ENCODE measurements around the gene FOXK2.
"Not testable (repeated sequence)": the region's sequence is repeated elsewhere in the genome, so short reads cannot be mapped to it uniquely, and the experiment has no call there.

FOXK2 gene

DNA sequence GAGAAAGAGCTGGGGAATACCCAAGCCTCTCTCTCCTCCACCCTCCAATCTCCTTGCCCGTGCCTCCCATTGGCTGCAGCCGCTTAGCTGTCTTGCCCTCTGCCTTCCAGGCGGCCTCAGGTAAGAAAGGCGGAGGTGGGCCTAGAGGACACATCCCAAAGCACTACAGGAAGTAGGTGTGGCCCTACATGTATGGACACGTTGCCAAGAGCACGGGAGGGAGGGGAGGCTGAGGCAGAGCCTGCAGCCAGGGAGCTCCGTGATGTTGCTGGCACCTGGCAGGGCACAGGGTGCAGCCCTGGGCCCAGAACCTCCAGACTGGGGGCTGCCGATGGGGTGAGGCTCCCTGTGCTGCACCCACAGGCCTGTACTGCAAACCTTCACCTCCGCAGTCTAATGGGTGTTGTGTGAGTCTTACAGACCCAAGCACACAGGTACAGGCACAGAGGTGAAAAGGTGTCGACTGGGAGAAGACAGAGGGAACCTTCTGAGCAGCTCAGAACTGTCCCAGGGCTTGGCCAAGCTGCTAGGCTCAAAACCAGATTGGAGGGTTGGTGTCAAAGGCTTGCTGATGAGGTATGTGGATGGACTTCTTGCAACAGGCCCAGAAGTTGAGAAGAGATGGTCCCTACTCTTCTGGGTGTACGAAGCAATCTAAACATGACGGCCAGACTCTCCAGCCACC, 23.5 kb upstream of the FOXK2 start:
- no peak for DNase-seq (ENCODE audit: low spot score)

DNA sequence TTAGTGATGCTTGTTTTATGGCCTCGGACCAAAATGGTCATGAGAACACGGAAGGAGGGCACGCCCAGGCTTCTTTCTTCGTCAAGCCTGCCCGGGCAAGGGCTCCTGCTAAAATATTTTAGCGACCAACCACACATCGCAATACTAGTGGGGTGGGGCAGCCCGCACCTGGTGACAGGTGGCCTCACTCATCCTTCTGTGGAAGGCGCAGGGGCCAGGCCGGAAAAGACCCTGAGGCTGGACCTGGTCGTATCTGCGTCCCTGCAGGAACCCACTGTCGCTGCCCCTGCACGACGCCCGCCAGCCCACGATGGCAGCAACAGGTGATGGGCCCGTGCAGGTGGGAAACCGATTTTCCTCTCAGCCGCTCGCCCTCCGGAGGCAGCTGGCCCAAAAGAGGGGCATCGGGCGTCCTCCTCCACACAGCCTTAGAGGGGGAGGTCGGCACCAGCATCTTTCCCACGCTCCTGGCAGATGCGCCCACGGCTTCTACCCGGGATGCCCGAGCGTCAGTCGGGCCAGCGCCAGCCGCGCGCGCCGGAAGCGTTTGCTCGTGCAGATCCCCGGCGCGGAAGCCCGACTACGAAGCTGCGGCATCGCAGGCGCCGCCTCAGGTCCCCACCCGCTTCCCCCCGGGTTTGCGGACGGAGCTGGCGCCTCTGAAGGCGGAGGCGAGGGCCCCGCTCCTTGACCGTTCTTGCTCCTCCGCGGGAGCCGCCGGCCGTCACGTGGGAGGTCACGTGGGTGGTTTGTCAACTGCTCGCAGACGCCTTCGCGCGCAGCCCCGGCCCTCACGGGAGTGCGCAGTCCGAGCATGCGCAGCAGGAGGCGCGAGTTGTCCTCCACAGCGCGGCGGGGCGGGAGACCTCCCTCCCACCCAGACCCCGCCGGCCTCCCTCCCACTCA, 22.8 kb upstream of the FOXK2 start:
- peak; percentile 98 for DNase-seq (ENCODE audit: low spot score)

DNA sequence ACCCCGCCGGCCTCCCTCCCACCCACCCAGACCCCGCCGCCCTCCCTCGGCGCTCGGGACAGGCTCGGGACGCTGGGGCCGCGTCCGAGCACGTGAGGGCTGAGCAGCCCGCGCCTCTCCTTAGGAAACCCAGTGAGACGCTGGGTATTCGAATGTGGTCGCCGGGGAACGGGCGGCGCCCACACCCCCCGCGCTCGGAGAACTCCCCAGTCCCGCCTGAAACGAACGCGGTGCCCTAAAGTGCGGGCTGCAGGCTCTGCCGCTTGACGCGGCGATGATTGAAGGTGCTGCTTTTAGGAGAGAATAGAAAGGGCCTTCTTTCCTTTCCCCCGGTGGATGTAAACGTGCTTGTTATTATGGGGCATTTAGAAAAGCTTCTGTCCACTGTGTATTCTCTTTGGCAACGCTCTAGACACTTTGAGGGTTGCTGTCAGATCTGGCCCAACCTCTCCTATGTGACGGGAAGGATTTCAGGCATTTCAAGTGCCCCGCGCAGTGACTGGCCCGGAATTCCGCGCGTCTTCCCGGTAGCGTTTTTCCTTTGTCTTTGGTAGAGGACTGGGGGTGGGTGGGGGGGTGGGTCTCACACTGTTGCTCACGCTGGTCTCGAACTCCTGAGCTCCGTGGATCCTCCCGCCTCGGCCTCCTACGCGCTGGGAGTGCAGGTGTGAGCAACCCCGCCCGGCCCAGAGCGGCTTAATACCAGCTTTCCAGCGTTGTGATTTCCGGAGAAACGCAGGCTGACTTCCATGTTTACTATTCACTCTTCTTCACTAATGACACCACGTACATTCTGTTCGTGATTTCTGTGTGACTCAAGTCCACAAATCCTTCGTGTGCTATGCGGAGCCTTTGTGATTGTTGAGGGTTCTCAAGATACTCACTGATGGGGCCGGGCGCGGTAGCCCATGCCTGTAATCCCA, 21.8 kb upstream of the FOXK2 start:
- no peak for DNase-seq (ENCODE audit: low spot score)

DNA sequence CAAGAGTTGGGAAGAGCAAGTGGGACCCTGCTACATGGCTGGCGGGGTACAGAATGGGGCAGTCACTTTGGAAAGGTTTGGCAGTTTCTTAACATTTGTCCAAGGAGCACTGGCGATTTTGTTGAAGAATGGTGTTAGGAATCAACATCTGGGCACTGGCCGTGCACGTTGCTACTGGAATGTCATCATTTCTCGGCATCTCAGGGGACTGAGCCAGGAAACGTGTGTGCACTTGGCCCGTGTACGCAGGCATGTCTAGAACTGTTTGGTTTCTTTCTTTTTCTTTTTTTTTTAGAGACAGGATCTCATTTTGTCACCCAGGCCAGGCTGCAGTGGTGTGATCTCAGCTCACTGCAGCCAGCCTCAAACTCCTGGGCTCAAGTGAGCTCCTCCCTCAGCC, 17.3 kb upstream of the FOXK2 start:
- DNase-seq (ENCODE audit: low spot score), result no peak

DNA sequence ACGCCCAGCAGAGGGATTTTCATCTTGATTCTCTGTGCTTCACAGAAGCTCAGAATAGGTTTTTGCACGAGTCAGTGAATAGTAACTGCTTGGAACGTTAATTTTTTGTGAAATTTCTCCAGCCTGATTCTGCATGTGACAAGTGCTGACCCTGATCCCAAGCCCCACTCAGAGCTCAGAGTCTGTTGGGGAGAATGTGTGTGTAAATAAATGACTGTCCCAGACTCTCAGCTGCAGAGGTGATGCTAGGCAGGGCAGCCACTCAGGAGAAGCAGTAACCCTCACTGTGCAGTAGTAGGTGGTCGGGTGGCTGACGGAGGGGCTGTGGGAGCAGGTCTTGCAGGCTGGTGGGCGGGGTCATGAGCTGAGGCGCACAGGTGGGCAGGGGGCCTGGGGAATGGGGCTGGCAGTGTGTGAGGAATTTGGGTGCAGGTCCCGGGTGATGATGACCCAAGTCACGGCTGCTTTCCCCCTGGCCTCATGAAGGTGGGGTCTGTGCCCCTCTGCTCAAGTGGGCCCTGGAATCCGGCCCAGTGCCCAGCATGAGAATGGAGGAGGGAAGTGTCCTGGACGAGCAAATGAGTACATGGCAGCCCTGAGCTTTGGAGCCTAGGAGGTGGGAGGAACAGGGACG, 16.3 kb upstream of the FOXK2 start:
- DNase-seq (ENCODE audit: low spot score), result no peak

DNA sequence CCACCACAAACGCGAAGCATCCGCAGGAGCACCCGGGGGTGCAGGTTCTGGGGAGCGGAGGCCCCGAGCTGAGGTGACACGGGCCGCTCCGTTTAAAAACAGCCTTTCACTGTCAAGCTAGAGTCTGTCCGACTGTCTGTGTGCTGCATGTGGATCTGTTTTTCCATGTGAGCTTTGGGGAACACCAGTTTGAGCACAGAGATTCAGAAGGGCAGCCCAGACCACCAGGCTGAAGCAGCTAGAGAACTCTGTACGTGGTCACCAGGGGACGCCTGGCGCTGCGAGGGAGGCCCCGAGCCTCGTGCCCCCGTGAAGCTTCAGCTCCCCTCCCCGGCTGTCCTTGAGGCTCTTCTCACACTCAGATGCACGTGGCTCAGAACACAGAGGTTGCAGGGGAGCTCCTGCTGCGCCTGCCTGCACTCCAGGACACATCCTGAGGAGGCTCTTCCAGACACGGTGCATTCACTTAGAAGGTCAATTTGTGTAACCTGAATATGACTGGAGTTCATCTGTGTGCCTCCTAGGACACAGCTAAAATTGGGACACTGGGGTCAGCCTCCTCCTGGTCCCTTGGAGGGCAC, 15.7 kb upstream of the FOXK2 start:
- DNase-seq (ENCODE audit: low spot score), result no peak

DNA sequence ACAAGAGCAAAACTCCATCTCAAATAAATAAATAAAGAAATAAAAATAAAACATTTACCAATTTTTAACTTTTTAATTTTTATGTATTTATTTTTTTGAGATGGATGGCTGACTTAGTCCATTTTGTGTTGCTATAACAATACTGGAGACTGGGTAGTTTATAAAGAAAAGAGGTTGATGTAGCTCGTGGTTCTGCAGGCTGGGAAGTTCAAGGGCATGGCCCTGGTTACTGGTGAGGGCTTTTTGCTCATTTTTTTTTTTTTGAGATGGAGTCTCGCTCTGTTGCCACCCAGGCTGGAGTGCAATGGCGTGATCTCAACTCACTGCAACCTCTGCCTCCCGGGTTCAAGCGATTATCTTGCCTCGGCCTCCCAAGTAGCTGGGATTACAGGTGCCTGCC, 14.2 kb upstream of the FOXK2 start:
- DNase-seq (ENCODE audit: low spot score), result no peak

DNA sequence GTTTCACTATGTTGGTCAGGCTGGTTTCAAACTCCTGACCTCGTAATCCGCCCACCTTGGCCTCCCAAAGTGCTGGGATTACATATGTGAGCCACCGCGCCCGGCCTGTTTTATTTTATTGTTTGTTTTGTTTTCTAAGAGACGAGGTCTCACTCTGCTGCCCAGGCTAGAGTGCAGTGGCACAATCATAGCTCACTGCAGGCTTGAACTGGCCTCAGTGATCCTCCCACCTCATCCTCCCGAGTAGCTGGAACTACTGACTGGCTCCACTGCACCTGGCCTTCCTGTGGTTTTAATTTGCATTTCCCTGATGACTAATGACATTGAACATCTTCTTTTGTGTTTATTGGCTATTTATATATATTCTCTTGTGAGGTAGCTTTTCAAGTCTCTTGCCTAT, 13.1 kb upstream of the FOXK2 start:
- not testable (repeated sequence) for DNase-seq (ENCODE audit: low spot score)

DNA sequence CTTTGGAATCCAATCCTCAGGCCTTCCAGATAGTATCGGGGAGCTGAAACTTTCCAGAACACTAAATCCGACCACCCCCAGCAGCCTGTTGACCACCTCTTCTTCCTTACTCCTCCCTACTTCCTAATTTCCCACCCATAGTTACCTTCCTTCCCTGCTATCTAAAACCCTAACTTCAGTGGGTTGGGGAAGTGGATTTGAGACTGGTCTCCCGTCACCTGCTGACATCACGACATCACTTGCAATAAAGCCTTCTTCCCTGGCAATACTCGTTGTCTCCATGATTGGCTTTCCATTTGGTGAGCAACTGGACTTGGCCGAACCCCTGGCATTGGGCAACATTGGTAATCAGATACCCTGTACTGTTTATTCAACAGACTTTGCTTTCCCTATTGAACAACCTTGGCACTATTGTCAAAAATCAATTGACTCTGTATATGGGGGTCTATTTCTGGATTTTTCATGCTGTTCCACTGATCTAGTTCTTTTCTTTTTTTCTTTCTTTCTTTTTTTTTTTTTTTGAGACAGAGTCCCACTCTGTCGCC, 11.8 kb upstream of the FOXK2 start:
- no peak for DNase-seq (ENCODE audit: low spot score)

DNA sequence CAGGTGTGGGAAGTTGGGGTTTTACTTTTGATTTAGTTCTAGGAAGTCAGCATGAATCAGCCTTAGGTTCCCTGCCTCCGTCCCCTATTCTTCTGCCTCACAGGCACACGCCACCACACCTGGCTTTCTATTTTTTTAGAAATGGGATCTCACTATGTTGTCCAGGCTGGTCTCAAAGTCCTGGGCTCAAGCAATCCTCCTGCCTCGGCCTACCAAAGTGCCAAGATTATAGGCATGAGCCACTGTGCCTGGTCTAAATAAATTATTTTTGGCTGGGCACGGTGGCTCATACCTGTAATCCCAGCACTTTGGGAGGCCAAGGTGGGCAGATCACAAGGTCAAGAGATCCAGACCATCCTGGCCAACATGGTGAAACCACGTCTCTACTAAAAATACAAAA, 7.9 kb upstream of the FOXK2 start:
- DNase-seq (ENCODE audit: low spot score), result not testable (repeated sequence)

DNA sequence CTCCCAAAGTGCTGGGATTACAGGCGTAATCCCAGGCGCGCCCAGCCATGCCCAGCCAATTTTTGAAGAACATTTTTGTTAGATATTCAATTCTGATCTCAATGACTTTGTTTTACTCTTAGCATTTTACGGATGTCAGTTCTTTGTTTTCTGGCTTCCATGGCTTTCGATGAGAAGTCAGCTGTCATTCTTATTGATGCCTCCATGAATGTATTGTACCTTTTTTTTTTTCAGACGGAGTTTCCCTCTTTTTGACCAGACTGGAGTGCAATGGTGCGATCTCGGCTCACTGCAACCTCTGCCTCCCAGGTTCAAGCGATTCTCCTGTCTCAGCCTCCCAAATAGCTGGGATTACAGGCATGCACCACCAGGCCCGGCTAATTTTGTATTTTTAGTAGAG, 5.7 kb upstream of the FOXK2 start:
- not testable (repeated sequence) for DNase-seq (ENCODE audit: low spot score)

DNA sequence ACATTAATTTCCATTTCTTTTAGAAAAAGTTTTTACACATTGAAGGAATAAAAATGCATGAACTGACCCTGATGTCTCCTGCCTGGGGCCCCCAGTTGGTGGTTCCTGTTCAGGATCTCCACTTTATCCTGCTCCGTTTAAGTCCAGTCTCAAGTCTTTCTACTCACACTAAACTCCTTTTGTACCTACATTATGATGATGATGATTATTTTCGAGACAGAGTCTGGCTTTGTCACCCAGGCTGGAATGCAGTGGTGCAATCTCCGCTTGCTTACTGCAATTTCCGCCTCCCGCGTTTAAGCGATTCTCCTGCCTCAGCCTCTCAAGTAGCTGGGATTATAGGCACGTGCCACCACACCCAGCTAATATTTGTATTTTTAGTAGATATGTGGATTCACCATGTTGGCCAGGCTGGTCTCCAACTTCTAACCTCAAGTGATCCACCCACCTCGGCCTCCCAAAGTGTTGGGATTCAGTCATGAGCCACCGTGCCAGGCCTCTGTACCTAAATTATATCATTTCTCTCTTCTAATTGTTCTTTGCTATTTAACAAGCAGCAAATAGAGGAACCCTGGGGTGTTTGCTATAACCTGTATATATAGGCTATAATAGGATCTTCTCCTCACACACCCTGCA, 2.2 kb upstream of the FOXK2 start:
- DNase-seq (ENCODE audit: low spot score), result no peak

DNA sequence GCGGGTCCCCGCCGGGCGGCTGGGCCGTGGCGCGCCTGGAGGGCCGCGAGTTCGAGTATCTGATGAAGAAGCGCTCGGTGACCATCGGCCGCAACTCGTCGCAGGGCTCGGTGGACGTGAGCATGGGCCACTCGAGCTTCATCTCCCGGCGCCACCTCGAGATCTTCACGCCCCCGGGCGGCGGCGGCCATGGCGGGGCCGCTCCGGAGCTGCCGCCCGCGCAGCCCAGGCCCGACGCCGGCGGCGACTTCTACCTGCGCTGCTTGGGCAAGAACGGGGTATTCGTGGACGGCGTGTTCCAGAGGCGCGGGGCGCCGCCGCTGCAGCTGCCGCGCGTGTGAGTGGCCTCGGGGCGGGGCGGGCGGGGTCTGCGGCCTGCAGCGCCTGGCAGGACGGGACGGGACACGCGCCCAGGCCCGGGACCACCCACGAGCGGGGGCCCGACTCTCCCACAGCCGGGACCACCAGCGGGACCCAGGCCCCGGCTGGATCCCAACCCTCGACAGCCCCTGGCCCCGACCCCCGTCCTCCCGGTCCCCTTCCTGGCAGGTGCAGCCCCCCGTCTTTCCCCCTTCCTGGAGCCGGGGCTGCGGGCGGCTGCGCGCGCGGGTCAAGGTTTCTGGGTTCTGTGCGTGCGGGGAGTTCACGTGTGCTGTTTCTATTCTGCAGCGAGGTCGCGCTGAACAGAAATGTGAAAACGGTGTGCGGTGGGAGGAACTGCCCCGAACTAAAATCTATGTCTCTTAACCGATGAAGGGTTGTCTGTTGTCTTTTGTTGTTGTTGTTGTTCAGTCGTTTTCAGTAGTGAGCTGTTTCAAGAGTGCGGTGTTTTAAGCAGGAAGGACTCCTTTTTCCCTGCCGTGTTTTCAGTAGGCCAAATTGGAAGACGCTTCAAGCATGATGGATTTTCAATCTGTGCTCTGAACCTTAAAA, 705 bp downstream of the FOXK2 start:
- DNase-seq (ENCODE audit: low spot score), result no peak

DNA sequence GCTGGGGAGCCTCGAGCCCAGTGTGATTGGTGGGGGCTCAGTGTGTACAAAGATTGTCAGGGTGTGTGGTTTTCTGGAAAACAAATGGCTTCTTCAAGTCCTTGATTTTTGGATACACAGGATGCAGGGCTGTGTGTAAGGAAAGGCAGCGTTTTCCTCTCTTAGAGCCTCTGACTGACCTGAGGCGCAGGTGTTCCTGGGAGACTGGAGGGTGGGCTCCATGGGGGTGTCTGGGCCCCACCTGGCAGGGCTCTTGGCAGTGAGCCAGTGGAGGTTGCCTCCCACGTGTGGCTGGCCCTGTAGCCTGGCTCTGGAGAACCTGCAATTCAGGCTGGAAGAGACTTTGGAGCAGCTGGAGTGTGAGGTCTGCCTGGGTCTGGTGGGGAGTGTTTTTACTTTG, 5.0 kb downstream of the FOXK2 start:
- DNase-seq (ENCODE audit: low spot score), result no peak

DNA sequence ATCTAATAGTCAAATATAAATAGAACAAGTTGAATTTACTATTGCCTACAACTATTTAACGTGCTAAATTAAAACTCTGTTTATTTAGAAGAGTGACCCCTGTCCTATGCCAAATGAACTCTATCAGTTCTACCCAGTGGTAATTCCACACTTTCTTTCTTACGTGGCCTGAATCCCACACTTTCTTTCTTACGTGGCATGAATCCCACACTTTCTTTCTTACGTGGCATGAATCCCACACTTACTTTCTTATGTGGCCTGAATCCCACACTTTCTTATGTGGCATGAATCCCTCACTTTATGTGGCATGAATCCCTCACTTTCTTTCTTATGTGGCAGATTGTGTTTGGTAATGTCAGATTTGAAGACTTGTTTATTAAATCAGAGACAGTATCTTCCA, 6.2 kb downstream of the FOXK2 start:
- DNase-seq (ENCODE audit: low spot score), result no peak

DNA sequence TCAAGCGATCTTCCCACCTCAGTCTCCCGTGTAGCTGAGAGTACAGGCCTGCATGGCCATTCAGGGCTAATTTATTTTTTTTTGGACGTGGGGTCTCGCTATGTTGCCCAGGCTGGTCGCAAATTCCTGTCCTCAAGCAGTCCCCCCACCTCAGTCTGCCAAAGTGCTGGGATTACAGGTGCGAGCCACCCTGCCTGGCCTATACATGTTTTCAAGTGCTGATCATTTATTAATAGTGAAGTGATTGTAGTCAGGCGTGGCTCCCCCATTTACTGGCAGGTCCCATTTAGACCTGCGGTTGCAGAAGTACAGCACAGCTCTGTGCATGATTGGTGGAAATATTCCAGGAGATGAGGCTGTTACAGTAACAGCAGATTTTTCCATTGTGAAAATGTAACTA, 8.4 kb downstream of the FOXK2 start:
- no peak for DNase-seq (ENCODE audit: low spot score)

DNA sequence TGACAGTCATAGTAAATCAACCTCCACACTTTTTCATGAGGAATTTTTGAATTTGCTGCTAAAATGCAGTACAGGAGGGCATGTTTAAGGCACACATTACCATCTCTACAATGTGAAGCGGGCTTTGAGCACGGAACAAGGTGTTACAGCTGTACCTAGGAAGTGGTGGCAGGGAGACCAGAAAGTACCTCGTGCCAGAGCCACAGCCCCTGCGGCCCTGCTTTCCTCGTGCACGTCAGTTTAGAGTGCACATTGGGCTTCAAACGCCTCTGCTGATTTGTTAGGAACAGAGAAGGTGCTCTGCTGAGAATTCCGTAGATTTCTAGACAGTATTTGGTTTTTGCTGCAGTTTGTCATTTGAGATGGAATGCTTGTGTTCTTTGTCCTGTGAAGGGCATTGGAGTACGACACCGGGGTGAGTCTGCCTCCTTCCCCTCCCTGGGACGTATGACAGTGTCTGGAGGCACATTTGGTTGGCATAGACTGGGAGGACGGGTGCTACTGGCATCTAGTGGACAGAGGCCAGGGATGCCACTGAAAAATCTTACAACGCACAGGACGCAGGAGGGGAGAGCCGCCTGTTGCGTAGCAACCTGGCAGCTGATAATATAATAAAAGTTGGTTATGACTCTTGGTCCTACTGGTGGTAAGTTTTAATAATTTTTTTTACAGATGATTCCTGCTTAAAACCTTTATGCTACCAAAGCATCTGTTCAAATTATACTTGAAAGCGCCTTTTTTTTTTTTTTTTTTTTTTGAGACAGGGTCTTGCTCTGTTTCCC, 9.1 kb downstream of the FOXK2 start:
- no peak for DNase-seq (ENCODE audit: low spot score)

DNA sequence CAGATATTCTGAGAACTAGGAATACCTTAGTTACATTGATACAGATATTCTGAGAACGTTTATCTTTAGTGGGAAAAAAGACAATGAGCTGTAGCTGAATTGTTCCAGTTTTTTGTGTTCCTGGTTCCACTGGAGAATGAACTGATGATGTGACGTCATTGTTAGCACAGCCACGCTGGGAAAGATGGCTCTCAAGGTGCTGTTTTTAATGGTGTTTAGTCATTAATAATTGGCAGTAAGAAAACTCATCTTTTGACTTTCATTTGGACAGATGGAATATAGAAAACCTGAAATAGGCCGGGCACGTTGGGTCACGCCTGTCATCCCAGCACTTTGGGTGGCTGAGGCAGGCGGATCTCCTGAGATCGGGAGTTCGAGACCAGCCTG, 10.4 kb downstream of the FOXK2 start:
- DNase-seq (ENCODE audit: low spot score), result no peak

DNA sequence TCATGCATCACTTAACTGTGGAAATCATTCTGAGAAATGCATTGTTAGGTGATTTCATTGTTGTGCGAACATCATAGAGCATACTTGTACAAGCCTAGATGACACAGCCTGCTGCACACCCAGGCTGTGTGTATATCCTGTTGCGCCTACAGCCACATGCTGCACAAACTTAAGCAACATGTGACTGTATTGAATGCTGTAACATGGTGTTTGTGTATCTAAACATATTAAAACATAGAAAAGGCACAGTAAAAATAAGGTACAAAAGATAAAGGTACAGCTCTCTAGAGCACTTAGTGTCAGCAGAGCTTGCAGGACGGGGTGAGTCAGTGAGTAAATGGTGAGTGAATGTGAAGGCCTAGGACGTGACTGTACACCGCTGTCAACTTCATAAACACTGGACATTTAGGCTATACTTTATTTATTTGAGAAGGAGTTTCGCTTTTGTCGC, 11.9 kb downstream of the FOXK2 start:
- DNase-seq (ENCODE audit: low spot score), result no peak
